PFSK-1 (cell line): ENCODE data around the gene CHST11.

Experiments used
- POLR2AphosphoS5 ChIP-seq: IDR thresholded peaks from 2 replicates; pipeline ENCODE4 v1.6.1; 2012; ENCODE audit warnings: low read depth, mild to moderate bottlenecking, control low read depth, low read length, moderate library complexity
- REST ChIP-seq, 2 experiments: IDR thresholded peaks; 2 replicates each; pipeline versions ENCODE4 v1.6.1 to v1.8.0; 2011 to 2012; ENCODE audit warnings: low read depth in 2 of 2, low read length in 2 of 2, control low read depth in 1 of 2, inconsistent platforms in 1 of 2, mild to moderate bottlenecking in 1 of 2, moderate library complexity in 1 of 2; ENCODE audit not compliant: insufficient read depth in 1 of 2
- SIN3A ChIP-seq: IDR thresholded peaks from 2 replicates; pipeline ENCODE4 v1.6.1; 2012; ENCODE audit warnings: mild to moderate bottlenecking, low read length, moderate library complexity, borderline replicate concordance; ENCODE audit not compliant: insufficient read depth
- TAF1 ChIP-seq: IDR thresholded peaks from 2 replicates; pipeline ENCODE4 v1.6.1; 2012; ENCODE audit warnings: low read length, control low read depth, borderline replicate concordance; ENCODE audit not compliant: insufficient read depth

- TF ChIP-seq TAF1: no peak
- TF ChIP-seq POLR2AphosphoS5: no peak
- no peak for TF ChIP-seq REST (IDR thresholded peaks at IDR 0.05; ENCODE audit: insufficient read depth in 1 of 2, low read depth in 2 of 2, low read length in 2 of 2)
- no peak for TF ChIP-seq SIN3A
Measured at GRCh38 chr12:104576187-104576778, 119.5 kb downstream of the CHST11 start.
